Right atrium auricular region (tissue), 2 donors: ENCODE measurements around the gene EYA4. TPM values are rescaled to one million over a fixed set of nuclear protein-coding genes. Genes with fewer than 3 reads are reported as not detected.

Experiments used
- DNase-seq: peaks from one replicate; pipeline ENCODE4 v3.0.0-alpha.2; 2019; ENCODE audit warnings: low spot score
- H3K27ac ChIP-seq, 2 donors: fragments of 200-600 bp; sonication (generic); 1 replicate in 1 of 2; 2 replicates in 1 of 2; pipeline ENCODE4 v1.5.1; 2016 to 2019
- H3K27me3 ChIP-seq, 2 donors: fragments of 200-600 bp; sonication (generic); one replicate each; pipeline versions ENCODE4 v1.5.1 to v1.6.0; 2017 to 2019
- H3K36me3 ChIP-seq: fragments of 200-600 bp; sonication (generic); one replicate; pipeline ENCODE4 v1.5.1; 2016
- H3K4me1 ChIP-seq, 2 donors: fragments of 200-600 bp; sonication (generic); one replicate each; pipeline versions ENCODE4 v1.5.1 to v1.6.0; 2017 to 2019
- H3K4me3 ChIP-seq, 2 donors: fragments of 200-600 bp; sonication (generic); 1 replicate in 1 of 2; 2 replicates in 1 of 2; pipeline ENCODE4 v1.5.1; 2017 to 2019; ENCODE audit warnings: mild to moderate bottlenecking in 1 of 2, moderate library complexity in 1 of 2
- H3K9me3 ChIP-seq, 2 donors: fragments of 200-600 bp; sonication (generic); one replicate each; pipeline ENCODE4 v1.5.1; 2019
- total RNA-seq, 2 donors: library from RNA; depleted of rRNA; stranded (reverse); fragments of >200 nt; gene quantifications; one replicate each; pipeline ENCODE4 v1.1.0, GENCODE V29; 2016
- TF ChIP-seq, protein P1 (sequence below), 2 donors: fragments of 200-600 bp; sonication (generic); IDR thresholded peaks; one replicate each; pipeline ENCODE4 v1.5.1; 2019; ENCODE audit warnings: antibody characterized with exemption in 2 of 2

Gene EYA4
- total RNA-seq, 2 donors from 2014 or later: 16.2 to 24.2 TPM

DNA sequence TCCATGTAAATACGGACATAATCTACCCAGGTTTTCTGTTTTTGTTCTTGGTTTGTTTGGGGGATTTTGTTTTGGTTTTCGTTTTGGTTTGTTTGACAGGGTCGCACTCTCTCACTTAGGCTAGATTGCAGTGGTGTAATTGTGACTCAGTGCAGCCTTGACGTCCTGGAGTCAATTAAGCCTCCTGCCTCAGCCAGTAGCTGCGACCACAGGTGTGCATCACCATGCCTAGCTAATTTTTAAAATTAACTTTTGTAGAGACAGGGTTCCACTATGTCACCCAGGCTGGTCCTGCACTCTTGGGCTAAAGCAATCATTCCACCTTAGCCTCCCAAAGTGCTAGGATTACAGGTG, 37.8 kb upstream of the EYA4 start:
- Histone ChIP-seq H3K27ac (no peak overlapping the region), H3K4me3 (no peak overlapping the region), H3K27me3 (no peaks in the 10 kb centered on the region), H3K9me3 (no peaks in the 10 kb centered on the region), H3K4me1 (no peaks in the 10 kb centered on the region), H3K36me3 (no peaks in the 10 kb centered on the region)
- no peak for DNase-seq
- TF ChIP-seq, protein P1, sequence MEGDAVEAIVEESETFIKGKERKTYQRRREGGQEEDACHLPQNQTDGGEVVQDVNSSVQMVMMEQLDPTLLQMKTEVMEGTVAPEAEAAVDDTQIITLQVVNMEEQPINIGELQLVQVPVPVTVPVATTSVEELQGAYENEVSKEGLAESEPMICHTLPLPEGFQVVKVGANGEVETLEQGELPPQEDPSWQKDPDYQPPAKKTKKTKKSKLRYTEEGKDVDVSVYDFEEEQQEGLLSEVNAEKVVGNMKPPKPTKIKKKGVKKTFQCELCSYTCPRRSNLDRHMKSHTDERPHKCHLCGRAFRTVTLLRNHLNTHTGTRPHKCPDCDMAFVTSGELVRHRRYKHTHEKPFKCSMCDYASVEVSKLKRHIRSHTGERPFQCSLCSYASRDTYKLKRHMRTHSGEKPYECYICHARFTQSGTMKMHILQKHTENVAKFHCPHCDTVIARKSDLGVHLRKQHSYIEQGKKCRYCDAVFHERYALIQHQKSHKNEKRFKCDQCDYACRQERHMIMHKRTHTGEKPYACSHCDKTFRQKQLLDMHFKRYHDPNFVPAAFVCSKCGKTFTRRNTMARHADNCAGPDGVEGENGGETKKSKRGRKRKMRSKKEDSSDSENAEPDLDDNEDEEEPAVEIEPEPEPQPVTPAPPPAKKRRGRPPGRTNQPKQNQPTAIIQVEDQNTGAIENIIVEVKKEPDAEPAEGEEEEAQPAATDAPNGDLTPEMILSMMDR (IDR thresholded peaks at IDR 0.05): no peak

DNA sequence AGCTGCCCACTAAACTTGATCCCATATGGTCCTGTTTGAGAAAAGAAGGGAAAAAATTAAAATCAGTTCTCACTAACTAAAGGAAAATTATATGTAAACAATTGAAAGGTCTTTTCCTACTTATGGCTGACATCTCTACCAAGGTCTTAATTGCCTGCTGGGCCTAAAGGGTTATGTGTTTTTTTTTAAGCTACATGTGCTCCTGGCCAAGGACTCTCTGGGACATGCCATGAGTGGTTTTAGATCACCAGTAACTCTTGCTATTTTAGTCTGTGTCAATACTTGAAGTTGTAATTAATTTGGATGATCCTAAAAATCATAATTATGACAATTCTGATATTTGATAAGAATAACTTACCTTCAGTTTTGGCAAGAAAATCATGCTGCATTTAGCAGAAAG, 35.9 kb upstream of the EYA4 start:
- no peak for DNase-seq
- Histone ChIP-seq H3K36me3 (no peaks in the 10 kb centered on the region), H3K27ac (no peak overlapping the region), H3K27me3 (no peaks in the 10 kb centered on the region), H3K9me3 (no peaks in the 10 kb centered on the region), H3K4me3 (no peak overlapping the region), H3K4me1 (no peaks in the 10 kb centered on the region)
- TF ChIP-seq, protein P1 (IDR thresholded peaks at IDR 0.05): no peak

DNA sequence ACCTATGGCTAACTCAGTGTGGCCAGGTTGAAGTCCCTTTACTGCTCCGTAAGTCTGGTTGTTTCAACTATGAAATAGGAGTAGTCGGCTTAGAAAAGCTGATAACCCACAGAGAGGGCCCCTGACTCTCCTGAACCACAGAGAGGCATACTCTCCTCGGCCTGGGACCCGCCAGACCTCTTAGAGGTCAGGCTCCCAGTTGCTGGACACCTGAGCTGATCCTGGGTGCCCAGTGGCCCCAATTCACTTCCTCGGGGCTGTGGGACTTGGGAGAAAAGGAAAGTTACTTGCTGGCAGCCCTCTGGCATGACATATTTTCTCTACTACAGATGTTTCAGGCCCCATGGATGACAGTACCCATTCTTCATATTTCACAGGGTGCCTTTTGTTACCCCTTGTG, 34.2 kb upstream of the EYA4 start:
- Histone ChIP-seq H3K4me1 (no peaks in the 10 kb centered on the region), H3K27ac (no peak overlapping the region), H3K27me3 (no peaks in the 10 kb centered on the region), H3K4me3 (no peak overlapping the region), H3K36me3 (no peaks in the 10 kb centered on the region), H3K9me3 (no peaks in the 10 kb centered on the region)
- TF ChIP-seq, protein P1 (IDR thresholded peaks at IDR 0.05): no peak
- DNase-seq: no peak

DNA sequence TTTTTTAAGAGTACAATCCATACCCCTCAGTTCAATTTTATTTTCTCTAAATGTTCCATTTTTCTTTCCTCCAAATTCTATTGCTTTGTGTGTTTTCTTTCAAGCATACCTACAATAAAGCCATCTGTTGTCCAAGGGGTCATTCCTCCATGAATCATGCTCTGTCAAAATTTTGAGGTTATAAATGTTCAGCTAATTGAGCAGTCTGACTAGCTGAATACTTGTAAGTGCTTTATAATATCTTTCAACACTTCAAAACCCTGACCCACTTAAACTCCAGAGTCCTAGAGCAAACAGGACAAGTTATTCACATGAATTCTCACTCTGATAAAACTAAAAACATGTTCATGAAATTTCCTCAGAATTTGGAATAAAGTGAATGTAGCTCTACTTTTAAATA, 33.4 kb upstream of the EYA4 start:
- Histone ChIP-seq H3K4me1 (no peaks in the 10 kb centered on the region), H3K4me3 (no peak overlapping the region), H3K36me3 (no peaks in the 10 kb centered on the region), H3K27ac (no peak overlapping the region), H3K9me3 (no peaks in the 10 kb centered on the region), H3K27me3 (no peaks in the 10 kb centered on the region)
- DNase-seq: no peak
- TF ChIP-seq, protein P1 (IDR thresholded peaks at IDR 0.05): no peak

DNA sequence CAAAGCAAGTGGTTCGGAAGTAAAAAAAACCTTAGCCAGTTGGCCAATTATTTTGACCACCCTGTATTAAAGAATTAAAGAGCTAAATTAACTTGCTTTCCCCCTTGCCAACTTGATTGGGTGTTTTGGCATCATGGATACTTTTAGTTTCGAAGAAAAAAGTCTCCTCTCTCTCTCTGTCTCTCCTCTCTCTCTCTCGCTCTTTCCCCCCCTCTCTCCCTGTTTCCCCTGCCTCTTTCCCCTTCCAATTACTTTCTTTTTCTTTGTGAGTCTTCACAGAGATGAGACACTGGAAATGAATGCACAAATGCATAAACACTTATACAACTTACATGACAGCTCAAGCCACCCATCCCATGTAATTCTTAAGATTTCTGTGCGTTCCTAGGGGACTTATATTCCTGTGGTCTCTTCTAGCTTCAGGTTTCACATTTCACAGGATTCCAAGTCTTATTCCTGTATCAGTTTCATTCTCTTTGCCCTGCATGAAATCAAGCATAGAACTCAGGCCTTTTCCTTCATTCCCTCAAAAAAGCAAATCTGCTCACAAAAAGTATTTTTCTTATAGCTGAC, 32.9 kb upstream of the EYA4 start:
- Histone ChIP-seq H3K9me3 (no peaks in the 10 kb centered on the region), H3K27ac (no peak overlapping the region), H3K36me3 (no peaks in the 10 kb centered on the region), H3K4me3 (no peak overlapping the region), H3K4me1 (no peaks in the 10 kb centered on the region), H3K27me3 (no peaks in the 10 kb centered on the region)
- no peak for DNase-seq
- TF ChIP-seq, protein P1 (IDR thresholded peaks at IDR 0.05): no peak

DNA sequence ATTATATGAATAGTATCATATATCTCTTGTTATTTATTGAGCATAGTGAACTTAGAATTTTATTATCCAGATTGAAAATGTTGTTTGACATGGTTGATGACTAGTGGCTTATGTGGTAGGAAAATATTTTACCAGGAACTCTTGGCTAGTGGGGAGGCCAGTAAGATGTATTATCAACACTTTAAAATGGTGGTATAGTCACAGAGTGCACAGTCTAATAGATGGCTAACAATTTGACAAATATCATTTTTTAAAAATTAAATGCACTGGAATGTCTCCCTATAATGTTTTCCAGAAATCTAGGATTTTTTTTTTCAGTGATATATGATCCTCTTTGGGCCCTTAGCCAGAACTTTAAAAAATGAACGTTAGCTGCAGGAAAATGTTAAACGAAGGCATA, 26.9 kb upstream of the EYA4 start:
- TF ChIP-seq, protein P1 (IDR thresholded peaks at IDR 0.05): no peak
- no peak overlapping the region for H3K27ac ChIP-seq
- no peaks in the 10 kb centered on the region for H3K9me3 ChIP-seq

More for the DNA sequence above, 26.9 kb upstream of the EYA4 start:
- Histone ChIP-seq H3K4me1 (no peaks in the 10 kb centered on the region), H3K36me3 (no peaks in the 10 kb centered on the region), H3K4me3 (no peak overlapping the region), H3K27me3 (no peaks in the 10 kb centered on the region)
- no peak for DNase-seq
